GM18526 (cell line): ENCODE measurements around the gene SUSD3.

Experiments used
- POLR2A ChIP-seq: IDR thresholded peaks from 3 replicates; pipeline ENCODE4 v1.6.1; 2011; ENCODE audit not compliant: insufficient read length; ENCODE audit errors: extremely low read depth

Gene SUSD3

DNA sequence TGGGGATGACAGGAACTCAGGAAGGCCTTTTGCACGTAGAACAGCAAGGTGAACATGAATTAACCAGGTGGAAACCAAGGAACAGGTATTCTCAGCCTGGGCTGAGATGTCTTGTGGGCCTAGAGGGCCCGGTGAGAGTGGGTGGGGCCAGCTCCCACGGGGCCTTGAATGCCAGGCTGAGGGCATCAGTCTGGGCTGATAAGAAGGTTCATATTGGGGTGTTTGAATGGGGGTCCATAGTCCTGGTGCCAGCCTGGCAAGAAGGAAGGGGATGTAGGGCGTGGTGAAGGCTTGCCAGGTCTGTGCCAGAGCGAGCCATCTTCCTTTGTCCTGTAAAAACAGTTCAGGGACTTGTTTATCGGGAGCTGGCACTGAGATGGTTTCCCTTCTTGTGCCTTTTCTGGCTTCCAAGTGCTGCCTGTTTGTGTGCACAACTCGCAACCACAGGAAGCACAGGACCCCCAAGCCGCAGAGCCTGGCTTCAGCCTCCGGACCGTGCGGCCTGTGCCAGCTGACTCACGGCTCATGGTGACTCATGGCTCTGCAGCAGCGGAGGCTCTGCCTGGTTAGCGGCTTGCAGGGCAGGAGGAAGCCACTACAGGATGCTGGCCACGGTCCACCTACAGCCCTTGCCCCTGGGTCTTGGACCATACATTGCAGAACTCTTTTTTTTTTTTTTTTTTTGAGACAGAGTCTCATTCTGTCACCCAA is 39.9 kb downstream of the SUSD3 start:
- no peak for TF ChIP-seq POLR2A

DNA sequence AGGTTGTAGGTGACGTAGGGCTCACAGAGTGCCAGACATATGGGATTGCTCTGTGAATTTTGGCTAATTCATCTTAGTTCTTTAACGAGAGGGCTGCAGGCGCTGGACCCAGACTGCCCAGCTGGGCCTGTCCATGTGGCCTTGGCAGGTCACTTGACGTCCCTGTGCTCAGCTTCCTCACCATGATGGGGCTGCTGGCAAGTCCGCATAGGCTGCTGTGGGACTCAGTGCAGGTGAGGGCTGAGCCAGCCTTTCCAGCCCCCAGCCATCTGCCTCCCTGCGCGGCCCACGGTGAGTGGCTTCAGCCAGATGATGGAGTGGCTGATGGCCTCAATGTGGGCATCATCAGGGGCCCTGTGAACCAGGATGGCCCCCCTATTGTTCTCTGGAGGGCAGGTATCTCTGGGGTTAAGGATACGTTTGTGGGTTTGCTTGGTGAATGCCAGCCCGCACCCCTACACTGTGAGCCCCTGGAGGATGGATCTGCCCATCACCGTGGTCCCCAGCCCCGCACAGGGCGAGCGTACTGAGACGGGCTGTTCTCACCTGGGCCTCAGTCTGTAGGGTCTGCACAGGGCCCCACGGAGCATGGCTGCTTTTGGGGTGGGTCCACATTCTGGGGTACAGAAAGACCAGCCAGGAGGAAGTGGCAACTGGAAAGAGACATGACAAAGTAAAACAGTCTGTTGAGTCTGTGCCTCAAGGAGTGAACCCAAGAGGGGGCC is 41.2 kb downstream of the SUSD3 start:
- no peak for TF ChIP-seq POLR2A

DNA sequence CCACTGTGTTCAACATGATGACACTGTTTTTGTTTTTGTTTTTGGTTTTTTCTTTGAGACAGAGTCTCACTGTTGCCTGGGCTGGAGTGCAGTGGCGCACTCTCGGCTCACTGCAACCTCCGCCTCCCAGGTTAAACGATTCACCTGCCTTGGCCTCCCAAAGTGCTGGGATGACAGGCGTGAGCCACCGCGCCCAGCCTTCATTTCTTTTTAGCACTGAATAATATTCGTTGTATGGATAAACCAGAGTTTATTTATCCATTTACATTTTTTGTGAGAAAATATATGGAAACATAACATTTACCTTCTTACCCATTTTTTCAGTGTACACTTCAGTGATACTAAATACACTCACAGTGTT is 41.8 kb downstream of the SUSD3 start:
- TF ChIP-seq POLR2A, result no peak

DNA sequence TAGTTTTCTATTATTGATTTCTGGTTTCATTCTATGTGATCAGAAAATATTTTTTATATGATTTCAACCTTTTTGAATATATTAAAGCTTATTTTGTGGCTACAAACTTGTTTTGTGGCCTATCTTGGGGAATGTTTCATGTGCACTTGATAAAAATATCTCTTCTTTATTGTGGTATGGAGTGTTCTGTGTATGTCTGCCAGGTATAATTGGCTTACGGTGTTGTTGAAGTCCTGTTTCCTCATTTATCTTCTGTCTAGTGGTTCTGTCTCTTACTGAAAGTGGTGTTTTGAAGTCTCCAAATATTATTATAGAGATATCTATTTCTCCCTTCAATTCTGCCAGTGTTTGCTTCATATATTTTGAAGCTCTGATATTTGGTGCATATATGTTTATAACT is 47.1 kb downstream of the SUSD3 start:
- TF ChIP-seq POLR2A, result no peak

DNA sequence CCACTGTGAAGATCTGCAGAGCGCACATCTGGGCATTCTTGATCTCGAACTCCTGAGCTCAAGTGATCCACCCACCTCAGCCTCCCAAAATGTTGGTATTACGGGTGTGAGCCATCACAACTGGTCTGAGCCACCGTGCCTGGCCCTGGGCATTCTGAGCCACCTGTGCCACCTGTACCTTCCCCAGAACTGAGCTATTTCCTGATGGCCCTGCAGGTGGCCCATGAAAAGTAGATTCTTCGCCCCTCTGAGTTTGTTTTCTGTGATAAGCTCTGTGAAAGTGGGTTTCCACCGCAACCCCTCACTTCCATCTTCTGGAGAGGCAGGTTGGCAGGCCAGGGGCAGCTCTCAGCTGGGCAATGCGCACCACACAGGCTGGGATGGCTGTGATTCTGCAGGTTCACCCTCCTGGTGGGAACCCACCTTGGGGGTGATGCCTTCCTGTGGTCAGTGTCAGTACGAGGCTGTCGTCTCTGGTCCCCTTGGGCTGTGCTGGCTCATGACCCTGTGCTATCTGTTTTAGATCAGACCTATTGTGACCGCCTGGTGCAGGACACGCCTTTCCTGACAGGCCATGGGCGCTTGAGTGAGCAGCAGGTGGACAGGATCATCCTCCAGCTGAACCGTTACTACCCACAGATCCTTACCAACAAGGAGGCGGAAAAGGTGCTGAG is 48.8 kb downstream of the SUSD3 start:
- TF ChIP-seq POLR2A, result no peak

DNA sequence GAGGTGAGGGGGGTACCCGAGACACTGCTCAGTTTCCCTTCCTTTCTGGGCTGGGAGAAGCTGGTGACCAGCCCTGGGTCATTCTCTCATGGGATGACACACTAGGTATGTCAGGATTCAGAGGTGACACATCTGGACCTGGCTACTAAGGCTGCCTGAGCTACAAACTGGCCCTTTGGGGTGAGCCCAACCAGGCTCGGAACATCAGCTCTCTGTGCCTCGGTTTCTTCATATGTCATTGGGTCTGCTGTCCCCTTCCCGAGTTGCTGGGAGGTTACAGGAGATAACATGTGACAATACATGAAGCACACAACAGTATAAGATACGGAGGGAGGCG is 49.3 kb downstream of the SUSD3 start:
- no peak for TF ChIP-seq POLR2A

DNA sequence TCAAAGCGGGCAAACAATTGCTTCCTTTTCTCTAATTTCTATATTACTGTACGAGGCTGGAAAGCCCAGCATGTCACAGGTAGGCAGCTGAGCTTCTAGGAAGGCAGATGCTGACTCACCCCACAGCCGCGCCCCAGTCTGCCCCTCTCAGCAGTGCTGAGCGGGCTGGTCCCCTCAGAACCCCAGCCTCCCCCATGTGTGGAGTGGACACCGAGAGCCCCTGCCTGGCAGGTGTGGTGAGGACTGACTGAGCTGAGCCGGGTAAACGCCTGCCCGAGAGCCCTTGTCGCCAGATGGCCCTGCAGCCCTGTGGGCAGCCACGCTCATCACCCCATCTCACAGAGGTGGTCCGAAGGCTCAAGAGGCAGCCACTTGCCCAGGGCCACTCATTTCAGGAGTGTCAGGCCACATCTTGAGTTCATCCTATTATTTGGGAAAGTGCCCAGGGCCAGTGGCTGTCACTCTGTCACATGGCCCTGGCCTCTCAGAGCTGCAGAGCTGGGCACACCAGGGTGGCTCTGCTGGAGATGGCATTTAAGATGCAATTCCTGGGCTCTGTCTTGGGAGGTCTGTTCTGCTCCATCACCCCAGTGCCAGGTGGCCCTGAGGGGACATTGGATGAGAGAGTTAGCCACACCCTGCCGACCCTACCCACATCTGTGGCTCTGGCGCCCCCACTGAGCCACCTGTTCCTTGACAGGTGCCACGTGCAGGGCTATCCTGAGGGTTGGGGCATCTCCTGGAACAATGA is 50.0 kb downstream of the SUSD3 start:
- TF ChIP-seq POLR2A, result no peak

DNA sequence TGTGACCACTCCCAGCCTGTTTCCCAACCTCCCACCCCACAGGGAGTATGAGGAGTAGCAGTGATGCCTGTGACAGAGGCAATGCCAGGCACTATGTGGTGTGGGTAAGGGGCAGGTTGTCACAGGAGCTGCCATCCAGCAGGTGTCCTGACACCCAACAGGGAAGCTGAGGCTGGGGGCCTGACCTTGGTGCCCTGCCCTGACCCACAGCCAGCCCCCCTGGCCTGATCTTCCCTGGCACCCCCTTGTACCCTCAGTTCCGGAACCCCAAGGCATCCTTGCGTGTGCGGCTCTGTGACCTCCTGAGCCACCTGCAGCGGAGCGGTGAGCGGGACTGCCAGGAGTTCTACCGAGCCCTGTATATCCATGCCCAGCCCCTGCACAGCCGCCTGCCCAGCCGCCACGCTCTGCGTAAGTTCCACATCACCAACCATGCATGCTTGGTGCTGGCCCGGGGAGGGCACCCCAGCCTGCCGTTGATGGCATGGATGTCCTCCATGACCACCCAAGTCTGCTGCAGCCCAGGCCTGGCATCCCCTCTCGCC is 51.9 kb downstream of the SUSD3 start:
- TF ChIP-seq POLR2A, result no peak

DNA sequence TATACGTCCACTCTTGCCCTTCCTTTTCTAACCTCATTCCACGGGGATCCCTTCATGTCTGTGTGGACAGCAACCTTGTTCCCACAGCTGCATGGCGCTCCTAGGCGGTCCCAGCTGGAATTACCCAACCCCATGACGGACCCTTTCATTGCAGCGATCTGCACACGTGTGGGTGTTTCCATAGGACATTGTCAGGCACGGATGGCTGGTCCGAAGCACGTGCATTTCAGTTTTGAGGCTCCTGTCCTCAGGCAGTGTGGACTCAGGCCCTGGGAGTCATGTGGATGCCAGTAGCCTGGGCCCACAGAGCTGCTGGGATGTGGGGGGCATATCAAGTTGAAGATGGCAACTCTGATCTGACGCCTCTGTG is 52.5 kb downstream of the SUSD3 start:
- no peak for TF ChIP-seq POLR2A

DNA sequence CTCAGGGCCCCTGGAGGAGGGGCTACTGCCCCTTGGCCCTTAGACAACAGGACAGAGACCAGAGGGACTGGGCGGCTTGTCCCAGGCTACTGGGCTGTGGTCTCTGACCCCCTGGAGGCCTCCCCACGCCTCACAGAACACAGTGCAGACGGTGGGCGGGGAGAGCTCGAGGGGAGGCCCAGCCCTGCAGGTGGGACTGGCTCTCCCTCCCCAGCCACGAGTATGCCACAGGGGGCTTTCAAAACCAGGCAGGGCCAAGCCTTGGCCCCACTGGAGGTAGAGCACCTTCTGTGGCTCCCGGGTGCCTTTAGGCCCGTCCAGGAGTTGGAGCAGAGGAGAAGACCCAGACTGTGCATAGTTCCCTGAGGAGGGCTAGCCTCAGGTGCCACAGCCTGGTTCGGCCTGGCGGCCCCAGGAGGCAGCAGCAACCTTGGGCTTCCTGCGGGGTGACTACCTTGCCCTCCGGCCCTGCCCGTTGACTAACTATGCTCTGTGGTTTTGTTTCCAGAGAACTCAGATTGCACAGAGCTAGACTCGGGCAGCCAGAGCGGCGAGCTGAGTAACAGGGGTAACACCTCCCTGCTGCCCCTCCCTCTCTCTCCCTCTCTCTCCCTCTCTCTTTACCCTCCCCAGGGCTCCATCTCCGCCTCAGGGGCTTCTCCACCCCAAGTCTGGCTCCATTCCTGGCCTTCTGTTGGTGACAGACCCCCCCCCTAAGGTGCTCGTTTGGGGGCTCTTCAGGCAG is 53.0 kb downstream of the SUSD3 start:
- no peak for TF ChIP-seq POLR2A

DNA sequence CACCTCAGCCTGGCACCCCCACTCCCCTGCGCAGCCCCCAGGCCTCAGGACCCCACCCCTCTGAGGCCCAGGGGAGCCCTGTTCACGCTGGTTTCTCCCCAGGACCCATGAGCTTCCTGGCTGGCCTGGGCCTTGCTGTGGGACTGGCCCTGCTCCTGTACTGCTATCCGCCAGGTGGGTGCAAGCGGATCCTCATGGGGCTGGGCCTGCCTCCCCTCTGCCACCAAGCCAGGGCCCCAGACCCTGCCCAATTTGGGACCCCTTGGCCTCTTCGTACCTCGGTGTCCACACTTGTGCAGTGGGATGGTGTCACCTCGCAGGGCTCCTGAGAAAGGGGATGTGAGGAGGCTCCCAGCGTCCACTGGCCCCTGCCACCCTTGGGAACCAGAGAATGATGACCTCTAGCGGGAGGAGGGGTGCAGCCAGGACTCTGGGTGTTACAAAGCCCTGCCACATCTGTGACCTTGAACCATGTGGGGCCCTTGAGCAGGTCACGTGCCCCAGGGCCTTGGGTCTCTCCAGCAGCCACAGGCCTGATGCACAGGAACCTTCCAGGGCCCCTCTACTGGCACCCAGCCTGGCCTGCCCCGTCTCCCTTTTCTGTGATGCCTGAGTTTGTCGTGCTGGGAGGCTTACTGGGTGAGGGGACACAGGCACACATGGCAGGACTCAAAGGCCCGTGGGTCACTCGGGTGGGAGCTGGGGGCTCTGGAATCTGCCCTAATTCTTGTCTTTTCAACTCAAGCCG is 53.8 kb downstream of the SUSD3 start:
- TF ChIP-seq POLR2A, result no peak

DNA sequence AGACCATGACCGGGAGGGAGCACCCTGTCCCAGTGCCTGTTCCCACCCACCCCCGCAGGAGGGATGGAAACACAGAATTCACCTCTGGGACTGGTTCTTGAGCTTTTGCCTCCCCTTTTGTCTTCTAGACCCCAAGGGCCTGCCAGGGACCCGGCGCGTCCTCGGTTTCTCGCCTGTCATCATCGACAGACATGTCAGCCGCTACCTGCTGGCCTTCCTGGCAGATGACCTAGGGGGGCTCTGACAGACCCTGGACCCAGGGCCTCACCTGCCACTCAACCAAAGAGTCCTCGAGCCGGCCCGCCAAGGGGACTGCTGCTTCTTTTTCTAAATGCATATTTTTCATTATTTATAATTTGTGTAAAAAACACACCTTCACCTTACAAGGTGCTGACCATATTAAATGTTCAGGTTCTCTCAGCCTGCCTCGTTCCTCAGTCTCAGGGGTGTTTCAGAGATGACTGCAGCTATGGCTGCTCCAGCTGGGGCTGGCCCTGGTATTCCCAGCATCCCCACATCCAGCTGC is 54.4 kb downstream of the SUSD3 start:
- TF ChIP-seq POLR2A, result no peak

DNA sequence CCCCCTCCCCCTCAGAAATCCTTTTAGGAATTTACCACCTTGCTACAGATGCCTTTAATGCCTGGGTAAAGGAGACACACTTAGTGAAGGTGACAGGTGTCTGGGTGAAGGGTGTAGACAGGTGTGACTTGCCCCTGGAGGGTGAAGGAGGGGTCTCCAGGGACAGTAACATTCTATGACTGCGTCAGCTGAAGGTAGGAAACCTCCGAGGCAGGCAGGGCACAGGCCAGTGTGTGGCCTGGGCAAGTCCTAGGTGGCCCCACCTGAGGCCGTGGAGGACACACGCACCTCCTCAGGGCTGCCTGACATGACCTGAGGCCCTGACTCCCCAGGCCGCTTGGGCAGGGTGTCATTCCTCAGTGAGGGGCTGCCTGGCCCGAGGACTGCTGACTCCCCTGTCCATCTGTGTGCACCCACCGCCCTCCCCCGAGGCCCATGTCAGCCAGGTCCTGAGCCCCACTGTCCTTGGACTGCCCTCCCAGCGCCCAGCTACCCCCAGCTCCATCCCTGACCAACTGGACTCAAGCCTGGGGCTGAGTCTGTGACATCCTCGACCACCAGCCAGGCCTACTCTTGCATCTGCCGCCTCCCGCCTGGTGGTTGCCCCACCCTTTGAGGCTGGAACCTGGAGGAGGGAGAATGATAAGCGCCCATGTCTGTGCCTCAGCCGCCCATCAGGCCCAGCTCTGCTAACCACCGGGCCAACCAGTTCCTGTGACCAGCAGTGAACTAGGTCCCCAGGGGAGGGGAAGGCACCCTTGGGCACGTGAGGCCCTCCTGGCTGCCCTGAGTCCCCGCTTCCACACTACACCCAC is 55.9 kb downstream of the SUSD3 start:
- TF ChIP-seq POLR2A, result no peak

DNA sequence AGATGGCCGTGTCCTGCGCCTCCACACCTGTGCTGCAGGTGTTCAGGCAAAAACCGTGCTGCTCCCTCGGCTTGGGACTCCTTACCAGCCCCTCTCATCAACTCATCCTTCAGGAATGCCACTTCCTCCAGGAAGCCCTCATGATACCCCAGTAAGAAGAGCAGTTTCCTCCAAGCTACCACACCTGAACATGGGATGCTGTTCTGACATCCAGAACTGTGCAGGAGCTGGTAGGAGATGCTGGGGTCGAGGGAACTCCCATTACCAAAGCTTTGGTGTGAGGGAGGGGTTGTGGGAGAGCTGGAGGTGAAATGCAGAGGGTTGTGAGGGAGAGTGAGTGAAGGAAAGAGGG is 56.5 kb downstream of the SUSD3 start:
- no peak for TF ChIP-seq POLR2A
